GM20000 (cell line): ENCODE results near the gene CNOT4.

Experiments
- DNase-seq: peaks from one replicate; pipeline ENCODE4 v3.0.0; 2012; ENCODE audit warnings: low spot score
- TF ChIP-seq, protein P1 (sequence below): IDR thresholded peaks from 2 replicates; pipeline ENCODE4 v1.5.1; 2012; ENCODE audit warnings: mild to moderate bottlenecking, control low read depth; ENCODE audit errors: extremely low read depth, missing control alignments

CNOT4 gene

DNA sequence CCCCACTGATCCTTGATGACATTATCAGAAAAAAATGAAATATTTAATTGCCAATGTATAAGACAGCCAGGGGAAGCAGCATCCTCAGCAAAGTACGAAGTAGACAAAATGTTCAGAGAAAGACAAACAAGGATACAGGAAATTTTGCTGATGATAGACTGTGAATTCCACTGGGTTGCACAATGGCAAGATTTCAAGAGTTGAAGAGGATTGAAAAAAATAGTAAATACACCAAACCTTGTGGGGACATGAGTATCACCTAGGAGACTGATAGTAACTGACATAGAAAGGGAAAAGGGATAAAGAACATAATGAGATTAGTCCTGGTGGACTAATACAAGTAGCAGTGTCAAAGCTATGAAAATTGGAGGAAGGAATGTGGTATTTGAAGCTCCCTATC lies 16.5 kb downstream of the CNOT4 start:
- no peak for DNase-seq
- TF ChIP-seq, protein P1, sequence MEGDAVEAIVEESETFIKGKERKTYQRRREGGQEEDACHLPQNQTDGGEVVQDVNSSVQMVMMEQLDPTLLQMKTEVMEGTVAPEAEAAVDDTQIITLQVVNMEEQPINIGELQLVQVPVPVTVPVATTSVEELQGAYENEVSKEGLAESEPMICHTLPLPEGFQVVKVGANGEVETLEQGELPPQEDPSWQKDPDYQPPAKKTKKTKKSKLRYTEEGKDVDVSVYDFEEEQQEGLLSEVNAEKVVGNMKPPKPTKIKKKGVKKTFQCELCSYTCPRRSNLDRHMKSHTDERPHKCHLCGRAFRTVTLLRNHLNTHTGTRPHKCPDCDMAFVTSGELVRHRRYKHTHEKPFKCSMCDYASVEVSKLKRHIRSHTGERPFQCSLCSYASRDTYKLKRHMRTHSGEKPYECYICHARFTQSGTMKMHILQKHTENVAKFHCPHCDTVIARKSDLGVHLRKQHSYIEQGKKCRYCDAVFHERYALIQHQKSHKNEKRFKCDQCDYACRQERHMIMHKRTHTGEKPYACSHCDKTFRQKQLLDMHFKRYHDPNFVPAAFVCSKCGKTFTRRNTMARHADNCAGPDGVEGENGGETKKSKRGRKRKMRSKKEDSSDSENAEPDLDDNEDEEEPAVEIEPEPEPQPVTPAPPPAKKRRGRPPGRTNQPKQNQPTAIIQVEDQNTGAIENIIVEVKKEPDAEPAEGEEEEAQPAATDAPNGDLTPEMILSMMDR, result no peak

DNA sequence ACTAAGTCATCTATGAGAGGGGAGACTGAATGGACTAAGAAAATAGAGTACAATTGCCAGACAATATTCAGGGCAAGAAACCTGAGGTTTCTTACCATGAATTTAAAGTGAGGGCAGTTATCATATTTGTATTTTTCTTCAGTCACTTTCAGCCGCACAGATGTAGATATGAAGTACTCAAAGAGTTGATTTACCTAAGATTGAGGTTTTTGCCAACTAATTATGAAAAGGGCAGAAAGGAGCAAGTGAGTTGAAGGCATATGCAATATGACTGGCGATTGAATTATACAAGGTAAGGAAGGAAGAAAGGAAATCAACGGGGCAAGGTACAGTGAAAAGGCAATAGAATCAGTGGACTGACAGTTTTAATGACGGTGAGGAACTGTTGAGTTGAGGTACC lies 17.8 kb downstream of the CNOT4 start:
- TF ChIP-seq, protein P1, result no peak
- DNase-seq, result no peak

DNA sequence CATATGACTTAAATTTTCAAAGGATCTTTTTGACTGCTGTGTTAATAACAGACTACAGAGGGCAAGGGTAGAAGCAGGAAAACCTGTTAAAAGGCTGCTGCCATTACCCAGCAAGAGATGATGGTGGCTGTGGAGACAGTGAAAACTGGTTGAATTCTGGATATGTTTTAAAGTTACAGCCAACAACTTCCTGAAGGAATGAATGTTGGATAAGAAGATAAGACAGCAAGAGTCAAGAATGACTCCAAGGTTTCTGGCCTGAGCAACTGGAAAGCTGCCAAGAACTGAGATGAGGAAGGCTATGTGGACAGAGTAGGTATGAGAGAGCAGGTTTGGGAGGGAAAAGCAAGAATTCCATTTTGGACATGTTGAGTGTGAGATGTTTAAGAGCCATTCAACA lies 19.1 kb downstream of the CNOT4 start:
- DNase-seq, result no peak
- TF ChIP-seq, protein P1, result no peak

DNA sequence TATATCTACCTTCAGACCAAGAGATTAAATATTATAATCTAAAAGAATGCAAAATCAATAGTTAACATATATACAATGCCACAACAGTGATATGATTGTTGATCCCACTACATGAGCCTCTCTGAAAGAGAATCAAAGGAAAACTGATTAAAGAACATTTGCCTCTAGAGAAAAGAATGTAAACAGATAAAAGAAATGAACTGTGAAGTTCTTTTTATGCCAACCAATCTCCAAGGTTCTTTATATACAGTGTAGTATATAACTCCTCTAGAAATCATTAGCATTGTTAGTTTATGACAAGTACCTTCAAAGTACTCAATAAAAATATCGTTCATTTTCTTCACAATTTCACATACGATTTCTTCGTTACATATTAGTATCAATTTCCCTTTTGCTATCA lies 20.1 kb downstream of the CNOT4 start:
- TF ChIP-seq, protein P1, result no peak
- no peak for DNase-seq

DNA sequence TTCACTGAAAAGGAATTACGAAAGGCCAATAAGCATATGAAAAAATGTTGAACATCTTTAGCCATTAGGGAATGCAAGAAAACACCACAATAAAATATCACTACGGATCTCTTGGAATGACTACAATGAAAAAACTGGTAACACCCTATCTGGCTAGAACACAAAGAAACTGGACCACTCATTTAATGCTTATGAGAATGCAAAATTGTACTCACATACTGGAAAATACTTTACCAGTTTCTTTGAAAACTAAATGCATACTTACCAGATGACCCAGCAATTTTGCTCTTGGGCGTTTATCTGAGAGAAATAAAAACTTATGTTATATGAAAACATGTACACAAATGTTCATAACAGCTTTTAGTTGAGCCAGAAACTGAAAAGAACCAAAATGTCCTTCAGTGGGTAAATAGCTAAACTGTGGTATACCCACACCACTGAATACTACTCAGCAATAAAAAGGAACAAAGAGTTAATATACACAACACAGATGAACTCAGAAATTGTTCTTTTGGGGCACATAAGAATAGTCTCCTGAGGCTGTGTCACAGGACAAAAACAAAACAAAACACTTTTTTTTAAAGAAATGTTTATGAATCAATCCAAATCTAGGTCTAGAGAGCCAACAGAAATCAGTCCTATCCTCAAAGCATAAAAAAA lies 23.5 kb downstream of the CNOT4 start:
- TF ChIP-seq, protein P1, result no peak

DNA sequence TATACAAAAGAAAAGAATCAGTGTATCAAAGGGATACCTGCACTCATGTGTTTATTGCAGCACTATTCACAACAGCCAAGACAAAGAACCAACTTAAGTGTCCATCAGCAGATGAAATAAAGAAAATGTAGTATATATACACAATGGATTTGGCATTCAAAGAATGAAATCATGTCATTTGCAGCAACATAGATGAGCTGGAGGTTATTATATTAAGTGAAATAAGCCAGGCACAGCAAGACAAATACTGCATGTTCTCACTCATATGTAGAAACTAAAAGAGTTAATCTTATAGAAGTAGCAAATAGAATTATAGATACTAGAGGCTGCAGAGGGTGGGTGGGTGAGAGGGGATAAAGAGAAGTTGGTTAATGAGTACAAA lies 28.3 kb downstream of the CNOT4 start:
- TF ChIP-seq, protein P1, result no peak
- DNase-seq, result no peak

More for the DNA sequence above, 23.5 kb downstream of the CNOT4 start:
- DNase-seq, result no peak

DNA sequence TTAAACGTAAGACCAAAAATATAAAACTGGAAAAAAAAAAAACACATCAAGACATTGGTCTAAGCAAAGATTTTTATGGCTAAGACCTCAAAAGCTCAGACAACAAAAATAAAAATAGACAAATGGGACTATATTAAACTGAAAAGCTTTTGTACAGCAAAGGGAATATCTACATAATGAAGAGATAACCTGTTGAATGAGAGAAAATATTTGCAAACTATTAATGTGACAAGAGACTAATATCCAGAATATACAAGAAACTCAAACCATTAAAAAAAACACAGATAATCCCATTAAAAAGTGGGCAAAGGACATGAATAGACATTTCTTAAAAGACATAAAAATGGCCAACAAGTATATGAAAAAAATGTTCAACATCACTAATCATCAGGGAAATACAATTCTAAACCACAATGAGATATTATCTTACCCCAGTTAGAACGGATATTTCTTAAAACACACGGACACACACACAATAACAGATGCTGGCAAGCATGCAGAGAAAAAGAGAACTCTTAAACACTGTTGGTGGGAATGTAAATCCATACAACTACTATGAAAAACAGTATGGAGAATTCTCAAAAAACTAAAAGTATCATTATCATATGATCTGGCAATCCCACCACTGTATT lies 28.8 kb downstream of the CNOT4 start:
- TF ChIP-seq, protein P1, result no peak
- no peak for DNase-seq
